ENCODE data around the gene PARP1. TPM values are rescaled to one million over a fixed set of nuclear protein-coding genes. Genes with fewer than 3 reads are reported as not detected.

The PARP1 gene
- polyA plus RNA-seq, 3 donors = 17.7 to 30.0 (median 23.3) TPM

DNA sequence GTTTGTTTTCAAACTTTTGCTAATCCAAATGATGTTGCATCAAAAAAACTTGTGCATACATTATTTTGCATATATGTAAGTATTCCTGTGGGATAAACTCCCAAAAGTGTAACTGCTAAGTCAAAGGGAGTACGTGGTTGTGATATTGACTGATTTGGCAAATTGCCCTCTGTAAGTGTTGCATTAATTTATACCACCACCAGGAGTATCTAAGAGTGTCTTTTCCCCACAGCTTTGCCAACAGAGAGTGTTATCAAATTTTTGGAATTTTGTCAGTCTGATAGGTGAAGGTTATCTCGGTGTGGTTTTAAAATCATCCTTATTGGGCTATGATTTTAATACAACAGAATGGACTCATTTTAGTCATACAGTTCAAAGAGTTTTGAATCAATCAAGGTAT lies 30.1 kb upstream of the PARP1 start:
- no CpG with 5 or more reads among the region's 2 CpGs for WGBS (ENCODE audit: insufficient coverage)
- H3K27ac ChIP-seq (ENCODE audit: low read depth in 1 of 2, low read length in 2 of 2) = no peak overlapping the region
- H3K36me3 ChIP-seq (replicated peaks in 1 of 2; ENCODE audit: control insufficient read depth in 1 of 2, insufficient read depth in 2 of 2, low read length in 2 of 2) = no peaks in the 10 kb centered on the region
- H3K27me3 ChIP-seq (ENCODE audit: control insufficient read depth in 2 of 2, insufficient read depth in 2 of 2, low read length in 2 of 2) = no peaks in the 10 kb centered on the region
- H3K4me2 ChIP-seq (replicated peaks; ENCODE audit: extremely low read depth, low read length, poor library complexity, severe bottlenecking) = no peak overlapping the region
- no peaks in the 10 kb centered on the region for H4K20me1 ChIP-seq (ENCODE audit: insufficient read depth, low read length)
- Mint-ChIP-seq H3K36me3 (no peaks in the 10 kb centered on the region), H3K27me3 (ENCODE audit: low read depth in 3 of 3) (peaks cover 4 to 7% (median 6%) of the 10 kb centered on the region in 3 donors), H3K4me3 (no peak overlapping the region), H3K27ac (no peak overlapping the region), H3K4me1 (no peaks in the 10 kb centered on the region), H3K9me3 (peaks cover 0 to 2% (median 0%) of the 10 kb centered on the region in 7 donors)
- H3K79me2 ChIP-seq (ENCODE audit: insufficient read depth, low read length) = no peaks in the 10 kb centered on the region
- intact Hi-C loops (cut with micrococcal nuclease) = no loop called here
- DNase-seq = no peak
- H3K9ac ChIP-seq (ENCODE audit: insufficient read depth, low read length, poor library complexity, severe bottlenecking) = no peak overlapping the region
- H3K9me3 ChIP-seq (replicated peaks in 1 of 2; ENCODE audit: control insufficient read depth in 1 of 2, insufficient read depth in 1 of 2, low read length in 2 of 2) = no peaks in the 10 kb centered on the region
- H3K4me1 ChIP-seq (ENCODE audit: control insufficient read depth in 1 of 2, insufficient read depth in 2 of 2, low read length in 2 of 2) = no peaks in the 10 kb centered on the region
- H2AFZ ChIP-seq (ENCODE audit: insufficient read depth, low read depth, low read length, poor library complexity, severe bottlenecking) = no peak overlapping the region
- H3K4me3 ChIP-seq (replicated peaks in 1 of 3; ENCODE audit: low read depth in 2 of 3, low read length in 3 of 3) = no peak overlapping the region
- TF ChIP-seq, protein P1, sequence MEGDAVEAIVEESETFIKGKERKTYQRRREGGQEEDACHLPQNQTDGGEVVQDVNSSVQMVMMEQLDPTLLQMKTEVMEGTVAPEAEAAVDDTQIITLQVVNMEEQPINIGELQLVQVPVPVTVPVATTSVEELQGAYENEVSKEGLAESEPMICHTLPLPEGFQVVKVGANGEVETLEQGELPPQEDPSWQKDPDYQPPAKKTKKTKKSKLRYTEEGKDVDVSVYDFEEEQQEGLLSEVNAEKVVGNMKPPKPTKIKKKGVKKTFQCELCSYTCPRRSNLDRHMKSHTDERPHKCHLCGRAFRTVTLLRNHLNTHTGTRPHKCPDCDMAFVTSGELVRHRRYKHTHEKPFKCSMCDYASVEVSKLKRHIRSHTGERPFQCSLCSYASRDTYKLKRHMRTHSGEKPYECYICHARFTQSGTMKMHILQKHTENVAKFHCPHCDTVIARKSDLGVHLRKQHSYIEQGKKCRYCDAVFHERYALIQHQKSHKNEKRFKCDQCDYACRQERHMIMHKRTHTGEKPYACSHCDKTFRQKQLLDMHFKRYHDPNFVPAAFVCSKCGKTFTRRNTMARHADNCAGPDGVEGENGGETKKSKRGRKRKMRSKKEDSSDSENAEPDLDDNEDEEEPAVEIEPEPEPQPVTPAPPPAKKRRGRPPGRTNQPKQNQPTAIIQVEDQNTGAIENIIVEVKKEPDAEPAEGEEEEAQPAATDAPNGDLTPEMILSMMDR (IDR thresholded peaks at IDR 0.05) = no peak

DNA sequence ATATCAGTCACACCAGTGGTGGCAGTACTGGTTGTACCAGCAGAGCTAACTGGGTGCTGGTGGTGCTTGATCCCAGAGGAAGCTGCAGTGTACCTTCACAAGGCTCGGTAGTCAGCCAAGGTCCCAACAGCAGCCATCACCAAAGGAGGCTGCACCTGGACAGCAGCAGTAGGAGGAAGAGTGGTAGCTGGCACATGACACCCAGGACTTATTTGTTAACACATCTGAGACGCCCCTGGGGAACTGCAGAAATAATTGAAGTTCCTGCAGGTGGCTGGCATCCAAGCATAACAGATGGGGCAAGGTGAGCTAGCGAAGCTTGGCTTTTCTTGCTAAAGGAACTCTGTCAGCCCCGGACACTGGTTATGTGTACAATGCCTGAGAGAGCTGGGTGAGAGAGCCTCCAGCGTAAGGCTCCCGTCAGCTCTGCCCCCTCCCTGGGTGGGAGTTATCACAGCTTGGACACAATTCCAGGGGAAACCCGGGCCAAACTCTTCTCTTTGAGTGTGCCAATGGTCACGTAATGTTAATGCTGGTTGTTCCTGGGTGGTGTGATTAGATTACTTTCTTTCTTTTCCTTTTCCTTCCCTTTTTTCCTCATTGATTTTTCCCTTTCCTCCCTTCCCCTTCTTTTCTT lies 29.1 kb upstream of the PARP1 start:
- no peaks in the 10 kb centered on the region for H3K4me1 Mint-ChIP-seq
- TF ChIP-seq, protein P1 (IDR thresholded peaks at IDR 0.05) = no peak
- Histone ChIP-seq H3K4me3 (replicated peaks in 1 of 3; ENCODE audit: low read depth in 2 of 3, low read length in 3 of 3) (no peak overlapping the region), H3K27me3 (ENCODE audit: control insufficient read depth in 2 of 2, insufficient read depth in 2 of 2, low read length in 2 of 2) (no peaks in the 10 kb centered on the region), H3K27ac (ENCODE audit: low read depth in 1 of 2, low read length in 2 of 2) (no peak overlapping the region), H2AFZ (ENCODE audit: insufficient read depth, low read depth, low read length, poor library complexity, severe bottlenecking) (no peak overlapping the region), H3K9me3 (replicated peaks in 1 of 2; ENCODE audit: control insufficient read depth in 1 of 2, insufficient read depth in 1 of 2, low read length in 2 of 2) (no peaks in the 10 kb centered on the region), H3K4me2 (replicated peaks; ENCODE audit: extremely low read depth, low read length, poor library complexity, severe bottlenecking) (no peak overlapping the region), H3K9ac (ENCODE audit: insufficient read depth, low read length, poor library complexity, severe bottlenecking) (no peak overlapping the region), H3K79me2 (ENCODE audit: insufficient read depth, low read length) (no peaks in the 10 kb centered on the region), H4K20me1 (ENCODE audit: insufficient read depth, low read length) (no peaks in the 10 kb centered on the region), H3K36me3 (replicated peaks in 1 of 2; ENCODE audit: control insufficient read depth in 1 of 2, insufficient read depth in 2 of 2, low read length in 2 of 2) (no peaks in the 10 kb centered on the region), H3K4me1 (ENCODE audit: control insufficient read depth in 1 of 2, insufficient read depth in 2 of 2, low read length in 2 of 2) (no peaks in the 10 kb centered on the region)
- H3K4me3 Mint-ChIP-seq = no peak overlapping the region
- H3K27me3 Mint-ChIP-seq (ENCODE audit: low read depth in 3 of 3) = peaks cover 4 to 7% (median 6%) of the 10 kb centered on the region in 3 donors
- no peak for DNase-seq
- intact Hi-C loops (cut with micrococcal nuclease) = no loop called here
- H3K9me3 Mint-ChIP-seq = peaks cover 0 to 2% (median 0%) of the 10 kb centered on the region in 7 donors
- no peak overlapping the region for H3K27ac Mint-ChIP-seq
- 83% methylated on average over 6 of the region's 8 CpGs for WGBS (ENCODE audit: insufficient coverage)
- H3K36me3 Mint-ChIP-seq = no peaks in the 10 kb centered on the region

Measured in CD14-positive monocyte (primary cell).